ENCODE data around the gene BBS2.

GRCh38 chr16:56475201-56475600 is 44.6 kb downstream of the BBS2 start:
- TF ChIP-seq POLR2A (IDR thresholded peaks at IDR 0.05) (no peak), CTCF (IDR thresholded peaks at IDR 0.05) (no peak)

Measured in Peyer's patch (tissue), 4 donors.